HEK293T (cell line): ENCODE data around the gene PLA2G2D.

ENCODE experiments used
- CTBP1 ChIP-seq: fragments of 450-650 bp; IDR thresholded peaks from 2 replicates; pipeline ENCODE4 v1.6.1; 2016; ENCODE audit warnings: borderline replicate concordance
- FOXK2 ChIP-seq: fragments of 450-650 bp; IDR thresholded peaks from 2 replicates; pipeline ENCODE4 v1.6.1; 2016; ENCODE audit warnings: mild to moderate bottlenecking
- FOXM1 ChIP-seq: fragments of 450-650 bp; IDR thresholded peaks from 2 replicates; pipeline ENCODE4 v1.6.1; 2017; ENCODE audit warnings: mild to moderate bottlenecking, borderline replicate concordance
- L3MBTL2 ChIP-seq: fragments of 450-650 bp; conservative IDR thresholded peaks from 2 replicates; pipeline ENCODE4 v1.6.1; 2016; ENCODE audit warnings: mild to moderate bottlenecking
- PKNOX1 ChIP-seq: fragments of 450-650 bp; IDR thresholded peaks from 2 replicates; pipeline ENCODE4 v1.6.1; 2016
- SP1 ChIP-seq: fragments of 450-650 bp; IDR thresholded peaks from 2 replicates; pipeline ENCODE4 v1.6.1; 2017
- TARDBP ChIP-seq: fragments of 450-650 bp; IDR thresholded peaks from 2 replicates; pipeline ENCODE4 v1.6.1; 2016

- TF ChIP-seq FOXK2, result no peak
- TF ChIP-seq TARDBP, result no peak
- TF ChIP-seq SP1, result no peak
- no peak for TF ChIP-seq FOXM1
- TF ChIP-seq L3MBTL2, result no peak
- TF ChIP-seq PKNOX1, result no peak
- no peak for TF ChIP-seq CTBP1
Observed at GRCh38 chr1:20102875-20103274, 16.5 kb downstream of the PLA2G2D start.
